K562 (cell line): ENCODE results near the gene RNPEP. TPM values are rescaled to one million over a fixed set of nuclear protein-coding genes. Genes with fewer than 3 reads are reported as not detected.

Experiments
- CREB1 ChIP-seq, 2 experiments: sonication (generic) in 1 of 2; formaldehyde crosslinking in 1 of 2; IDR thresholded peaks; 2 replicates each; pipeline versions ENCODE4 v1.6.1 to v1.8.0; 2012 to 2022; ENCODE audit warnings: inconsistent platforms in 1 of 2, mild to moderate bottlenecking in 1 of 2, missing genetic modification reagents in 1 of 2, moderate library complexity in 1 of 2
- ESRRA ChIP-seq: fragments of 450-650 bp; IDR thresholded peaks from 2 replicates; pipeline ENCODE4 v1.6.1; 2014; ENCODE audit warnings: low read depth, mild to moderate bottlenecking, moderate library complexity, borderline replicate concordance
- GTF2A2 ChIP-seq: IDR thresholded peaks from 2 replicates; pipeline ENCODE4 v1.6.1; 2016; ENCODE audit warnings: mild to moderate bottlenecking, missing genetic modification characterization, missing compliant biosample characterization
- HMGN3 ChIP-seq: IDR thresholded peaks from 2 replicates; pipeline ENCODE4 v1.6.1; 2011; ENCODE audit warnings: borderline replicate concordance, low read depth, mild to moderate bottlenecking, mixed read lengths, low read length; ENCODE audit not compliant: insufficient read length; ENCODE audit errors: extremely low read depth
- MEF2A ChIP-seq: IDR thresholded peaks from 2 replicates; pipeline ENCODE4 v1.6.1; 2011; ENCODE audit warnings: low read depth, mild to moderate bottlenecking, low read length, moderate library complexity; ENCODE audit not compliant: control insufficient read depth
- SMARCC2 ChIP-seq: fragments of 450-650 bp; IDR thresholded peaks from 2 replicates; pipeline ENCODE4 v1.6.1; 2017; ENCODE audit warnings: antibody characterized with exemption, moderate library complexity, mild to moderate bottlenecking, low read depth
- SREBF2 ChIP-seq: sonication (generic); formaldehyde crosslinking; IDR thresholded peaks from 2 replicates; pipeline ENCODE4 v1.4.0; 2020; ENCODE audit warnings: mild to moderate bottlenecking, missing genetic modification reagents
- ZFP1 ChIP-seq: fragments of 450-650 bp; formaldehyde crosslinking; IDR thresholded peaks from 2 replicates; pipeline ENCODE4 v1.4.0; 2020; ENCODE audit warnings: mild to moderate bottlenecking, mixed read lengths
- ZFPM2 ChIP-seq: fragments of 250-450 bp; sonication (Bioruptor Pico); IDR thresholded peaks from 2 replicates; pipeline ENCODE4 v1.5.1; 2022; ENCODE audit warnings: mild to moderate bottlenecking
- ZNF282 ChIP-seq: sonication (generic); formaldehyde crosslinking; IDR thresholded peaks from 2 replicates; pipeline ENCODE4 v1.8.1; 2023; ENCODE audit warnings: missing genetic modification reagents
- polyA plus RNA-seq, 8 experiments: library from polyadenylated mRNA; depleted of rRNA in 4 of 8; stranded (reverse) in 5 of 8; unstranded in 3 of 8; fragments of >200 nt; fragmentation: Nextera tagmentation in 2 of 8; fragmentation: Illumina TruSeq in 1 of 8; extraction: Ambion mirVana in 2 of 8; extraction: Trizol in 1 of 8; gene quantifications; 2 replicates each; pipeline versions ENCODE4 v1.2.1 to v1.2.3, GENCODE V29; 2011 to 2014; ENCODE audit warnings: inconsistent platforms in 1 of 8, missing spikeins in 1 of 8
- total RNA-seq, 7 experiments: library from RNA; depleted of rRNA in 6 of 7; stranded (reverse); fragments of >200 nt in 6 of 7; fragmentation: Illumina TruSeq in 2 of 7; extraction: Trizol in 2 of 7; gene quantifications; 2 replicates each; pipeline versions ENCODE4 v1.2.1 to v1.2.3, GENCODE V29; 2011 to 2021; ENCODE audit warnings: low replicate concordance in 1 of 7
- TF ChIP-seq, protein P1 (sequence below): IDR thresholded peaks from 3 replicates; pipeline ENCODE4 v1.6.1; 2011; ENCODE audit warnings: borderline replicate concordance, mild to moderate bottlenecking, moderate library complexity; ENCODE audit not compliant: insufficient read length; ENCODE audit errors: extremely low read depth
- TF ChIP-seq, protein P2 (sequence below), 2 experiments: fragments of 200-800 bp in 1 of 2; sonication (Bioruptor generic) in 1 of 2; sonication (generic) in 1 of 2; formaldehyde crosslinking in 1 of 2; IDR thresholded peaks in 1 of 2; conservative IDR thresholded peaks in 1 of 2; 2 replicates each; pipeline versions ENCODE4 v1.5.0 to v1.6.1; 2016 to 2020; ENCODE audit warnings: missing compliant biosample characterization in 1 of 2, missing genetic modification characterization in 1 of 2, missing genetic modification reagents in 1 of 2
- TF ChIP-seq, protein P3 (sequence below): sonication (generic); IDR thresholded peaks from 2 replicates; pipeline ENCODE4 v1.6.1; 2016
- TF ChIP-seq, protein P4 (sequence below): IDR thresholded peaks from 2 replicates; pipeline ENCODE4 v1.6.1; 2011; ENCODE audit warnings: borderline replicate concordance, low read depth, mild to moderate bottlenecking, moderate library complexity, low read length; ENCODE audit not compliant: insufficient read depth, poor library complexity, severe bottlenecking
- TF ChIP-seq, protein P5 (sequence below): fragments of 250-450 bp; sonication (Bioruptor Pico); IDR thresholded peaks from 2 replicates; pipeline ENCODE4 v1.4.0; 2020; ENCODE audit warnings: mild to moderate bottlenecking

The RNPEP gene
- total and polyA plus RNA-seq, 9 of the 15 experiments (the other 6 are each of a cell fraction or from before 2014, with no cell fraction given), result 27.5 to 131 (median 63.4) TPM

DNA sequence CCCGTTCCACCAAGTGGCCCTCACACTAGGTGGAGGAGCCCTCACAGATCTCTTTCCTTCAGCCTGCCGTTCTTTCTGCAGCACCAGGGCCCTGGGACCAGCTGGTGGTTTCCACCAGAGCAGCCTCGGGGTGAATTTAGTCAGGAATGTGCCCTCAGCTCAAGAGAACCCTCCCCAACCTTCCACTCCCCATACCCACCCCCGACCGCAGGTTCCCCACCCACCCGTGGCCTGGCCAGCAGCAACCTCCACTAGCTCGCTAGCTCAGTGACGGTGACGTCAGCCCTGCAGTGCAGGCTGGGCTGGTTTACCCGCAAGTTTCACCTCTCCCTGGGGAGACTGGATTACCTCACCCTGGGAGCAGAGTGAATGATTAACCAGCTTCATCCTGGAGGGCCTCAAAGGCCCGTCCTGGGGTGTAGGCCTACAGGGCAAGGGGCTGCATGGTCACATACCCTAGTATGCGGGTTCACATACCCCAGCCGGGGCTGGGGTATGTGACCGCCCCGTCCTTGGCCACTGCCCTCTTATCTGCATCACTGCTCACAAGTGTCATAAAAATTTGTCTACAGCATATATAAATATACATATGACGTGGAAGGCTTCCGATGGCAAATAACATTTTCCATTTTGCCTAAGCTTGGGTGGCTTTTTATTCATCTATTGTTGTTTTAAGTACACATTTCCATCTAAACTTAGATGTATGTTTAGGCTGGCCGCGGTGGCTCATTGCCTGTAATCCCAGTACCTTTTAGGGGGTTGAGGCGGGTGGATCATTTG lies 52.4 kb downstream of the RNPEP start (continued):
- TF ChIP-seq, protein P1, sequence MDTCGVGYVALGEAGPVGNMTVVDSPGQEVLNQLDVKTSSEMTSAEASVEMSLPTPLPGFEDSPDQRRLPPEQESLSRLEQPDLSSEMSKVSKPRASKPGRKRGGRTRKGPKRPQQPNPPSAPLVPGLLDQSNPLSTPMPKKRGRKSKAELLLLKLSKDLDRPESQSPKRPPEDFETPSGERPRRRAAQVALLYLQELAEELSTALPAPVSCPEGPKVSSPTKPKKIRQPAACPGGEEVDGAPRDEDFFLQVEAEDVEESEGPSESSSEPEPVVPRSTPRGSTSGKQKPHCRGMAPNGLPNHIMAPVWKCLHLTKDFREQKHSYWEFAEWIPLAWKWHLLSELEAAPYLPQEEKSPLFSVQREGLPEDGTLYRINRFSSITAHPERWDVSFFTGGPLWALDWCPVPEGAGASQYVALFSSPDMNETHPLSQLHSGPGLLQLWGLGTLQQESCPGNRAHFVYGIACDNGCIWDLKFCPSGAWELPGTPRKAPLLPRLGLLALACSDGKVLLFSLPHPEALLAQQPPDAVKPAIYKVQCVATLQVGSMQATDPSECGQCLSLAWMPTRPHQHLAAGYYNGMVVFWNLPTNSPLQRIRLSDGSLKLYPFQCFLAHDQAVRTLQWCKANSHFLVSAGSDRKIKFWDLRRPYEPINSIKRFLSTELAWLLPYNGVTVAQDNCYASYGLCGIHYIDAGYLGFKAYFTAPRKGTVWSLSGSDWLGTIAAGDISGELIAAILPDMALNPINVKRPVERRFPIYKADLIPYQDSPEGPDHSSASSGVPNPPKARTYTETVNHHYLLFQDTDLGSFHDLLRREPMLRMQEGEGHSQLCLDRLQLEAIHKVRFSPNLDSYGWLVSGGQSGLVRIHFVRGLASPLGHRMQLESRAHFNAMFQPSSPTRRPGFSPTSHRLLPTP, result no peak
- TF ChIP-seq SREBF2 (CRISPR knock-in tag) (no peak), HMGN3 (no peak), ZNF282 (CRISPR knock-in tag) (no peak), SMARCC2 (no peak), ZFPM2 (no peak), CREB1 (IDR thresholded peaks at IDR 0.05) (peak; percentile 30; the same call in 1 of the 2 replicates), CREB1 (CRISPR knock-in tag; IDR thresholded peaks at IDR 0.05) (peak; percentile 52; the same call in 1 of the 2 replicates), MEF2A (no peak), GTF2A2 (tag) (no peak), ZFP1 (CRISPR knock-in tag) (no peak), ESRRA (0 out of 2 replicates have a peak, but pooled peaks have one; percentile 15)
- TF ChIP-seq, protein P2, sequence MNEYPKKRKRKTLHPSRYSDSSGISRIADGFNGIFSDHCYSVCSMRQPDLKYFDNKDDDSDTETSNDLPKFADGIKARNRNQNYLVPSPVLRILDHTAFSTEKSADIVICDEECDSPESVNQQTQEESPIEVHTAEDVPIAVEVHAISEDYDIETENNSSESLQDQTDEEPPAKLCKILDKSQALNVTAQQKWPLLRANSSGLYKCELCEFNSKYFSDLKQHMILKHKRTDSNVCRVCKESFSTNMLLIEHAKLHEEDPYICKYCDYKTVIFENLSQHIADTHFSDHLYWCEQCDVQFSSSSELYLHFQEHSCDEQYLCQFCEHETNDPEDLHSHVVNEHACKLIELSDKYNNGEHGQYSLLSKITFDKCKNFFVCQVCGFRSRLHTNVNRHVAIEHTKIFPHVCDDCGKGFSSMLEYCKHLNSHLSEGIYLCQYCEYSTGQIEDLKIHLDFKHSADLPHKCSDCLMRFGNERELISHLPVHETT (CRISPR knock-in tag; conservative IDR thresholded peaks at IDR 0.05 in 1 of 2, IDR thresholded peaks at IDR 0.05 in 1 of 2), result no peak
- TF ChIP-seq, protein P3, sequence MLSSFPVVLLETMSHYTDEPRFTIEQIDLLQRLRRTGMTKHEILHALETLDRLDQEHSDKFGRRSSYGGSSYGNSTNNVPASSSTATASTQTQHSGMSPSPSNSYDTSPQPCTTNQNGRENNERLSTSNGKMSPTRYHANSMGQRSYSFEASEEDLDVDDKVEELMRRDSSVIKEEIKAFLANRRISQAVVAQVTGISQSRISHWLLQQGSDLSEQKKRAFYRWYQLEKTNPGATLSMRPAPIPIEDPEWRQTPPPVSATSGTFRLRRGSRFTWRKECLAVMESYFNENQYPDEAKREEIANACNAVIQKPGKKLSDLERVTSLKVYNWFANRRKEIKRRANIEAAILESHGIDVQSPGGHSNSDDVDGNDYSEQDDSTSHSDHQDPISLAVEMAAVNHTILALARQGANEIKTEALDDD, result peak; percentile 94
- TF ChIP-seq, protein P4, sequence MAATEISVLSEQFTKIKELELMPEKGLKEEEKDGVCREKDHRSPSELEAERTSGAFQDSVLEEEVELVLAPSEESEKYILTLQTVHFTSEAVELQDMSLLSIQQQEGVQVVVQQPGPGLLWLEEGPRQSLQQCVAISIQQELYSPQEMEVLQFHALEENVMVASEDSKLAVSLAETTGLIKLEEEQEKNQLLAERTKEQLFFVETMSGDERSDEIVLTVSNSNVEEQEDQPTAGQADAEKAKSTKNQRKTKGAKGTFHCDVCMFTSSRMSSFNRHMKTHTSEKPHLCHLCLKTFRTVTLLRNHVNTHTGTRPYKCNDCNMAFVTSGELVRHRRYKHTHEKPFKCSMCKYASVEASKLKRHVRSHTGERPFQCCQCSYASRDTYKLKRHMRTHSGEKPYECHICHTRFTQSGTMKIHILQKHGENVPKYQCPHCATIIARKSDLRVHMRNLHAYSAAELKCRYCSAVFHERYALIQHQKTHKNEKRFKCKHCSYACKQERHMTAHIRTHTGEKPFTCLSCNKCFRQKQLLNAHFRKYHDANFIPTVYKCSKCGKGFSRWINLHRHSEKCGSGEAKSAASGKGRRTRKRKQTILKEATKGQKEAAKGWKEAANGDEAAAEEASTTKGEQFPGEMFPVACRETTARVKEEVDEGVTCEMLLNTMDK, result no peak
- TF ChIP-seq, protein P5, sequence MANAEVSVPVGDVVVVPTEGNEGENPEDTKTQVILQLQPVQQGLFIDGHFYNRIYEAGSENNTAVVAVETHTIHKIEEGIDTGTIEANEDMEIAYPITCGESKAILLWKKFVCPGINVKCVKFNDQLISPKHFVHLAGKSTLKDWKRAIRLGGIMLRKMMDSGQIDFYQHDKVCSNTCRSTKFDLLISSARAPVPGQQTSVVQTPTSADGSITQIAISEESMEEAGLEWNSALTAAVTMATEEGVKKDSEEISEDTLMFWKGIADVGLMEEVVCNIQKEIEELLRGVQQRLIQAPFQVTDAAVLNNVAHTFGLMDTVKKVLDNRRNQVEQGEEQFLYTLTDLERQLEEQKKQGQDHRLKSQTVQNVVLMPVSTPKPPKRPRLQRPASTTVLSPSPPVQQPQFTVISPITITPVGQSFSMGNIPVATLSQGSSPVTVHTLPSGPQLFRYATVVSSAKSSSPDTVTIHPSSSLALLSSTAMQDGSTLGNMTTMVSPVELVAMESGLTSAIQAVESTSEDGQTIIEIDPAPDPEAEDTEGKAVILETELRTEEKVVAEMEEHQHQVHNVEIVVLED (CRISPR knock-in tag), result no peak
